Transverse colon (tissue), 3 donors: Measurements from ENCODE around the gene SERINC3.

Source experiments
- POLR2A ChIP-seq: fragments of 450-650 bp; IDR thresholded peaks from one replicate; pipeline ENCODE4 v1.6.1; 2016; ENCODE audit warnings: antibody characterized with exemption, mild to moderate bottlenecking, moderate library complexity
- POLR2AphosphoS5 ChIP-seq, 3 donors: sonication (generic); formaldehyde crosslinking; IDR thresholded peaks; one replicate each; pipeline ENCODE4 v1.6.1; 2016; ENCODE audit warnings: antibody characterized with exemption in 3 of 3

- TF ChIP-seq POLR2AphosphoS5 (IDR thresholded peaks at IDR 0.05) (no peak), POLR2A (no peak)
Measured at GRCh38 chr20:44517454-44517853, 4.4 kb downstream of the SERINC3 start.
